ENCODE results near the gene SETD1A.

Gene SETD1A

GRCh38 chr16:30991052-30991451, 33.5 kb downstream of the SETD1A start:
- H3K4me3 ChIP-seq (replicated peaks; ENCODE audit: insufficient read depth, low read length) = no peak overlapping the region
- no peaks in the 10 kb centered on the region for H3K27me3 ChIP-seq (ENCODE audit: insufficient read depth, poor library complexity, severe bottlenecking)
- DNase-seq (ENCODE audit: low read depth in 1 of 2, low spot score in 1 of 2) = no peak
- TF ChIP-seq SPI1 (IDR thresholded peaks at IDR 0.05; ENCODE audit: borderline replicate concordance, low read depth) = no peak
- TF ChIP-seq POLR2AphosphoS5 (IDR thresholded peaks at IDR 0.05; ENCODE audit: low read depth) = no peak
- TF ChIP-seq CTCF (IDR thresholded peaks at IDR 0.05; ENCODE audit: insufficient read depth, low read length) = no peak
- H3K27ac ChIP-seq (replicated peaks) = no peak overlapping the region

- TF ChIP-seq CTCF (IDR thresholded peaks at IDR 0.05; ENCODE audit: insufficient read depth, low read length) (no peak), POLR2AphosphoS5 (IDR thresholded peaks at IDR 0.05; ENCODE audit: low read depth) (no peak), GABPA (IDR thresholded peaks at IDR 0.05; ENCODE audit: low read depth) (no peak), SPI1 (IDR thresholded peaks at IDR 0.05; ENCODE audit: borderline replicate concordance, low read depth) (no peak), REST (IDR thresholded peaks at IDR 0.05; ENCODE audit: insufficient replicate concordance, low read depth) (no peak)
- no peaks in the 10 kb centered on the region for H3K27me3 ChIP-seq (ENCODE audit: insufficient read depth, poor library complexity, severe bottlenecking)
- H3K27ac ChIP-seq (replicated peaks) = peak overlapping the region; percentile 78
- H3K4me3 ChIP-seq (replicated peaks; ENCODE audit: insufficient read depth, low read length) = no peak overlapping the region
- peak in 1 of 2 experiments; percentile 23 for DNase-seq (ENCODE audit: low read depth in 1 of 2, low spot score in 1 of 2)
Measured at GRCh38 chr16:30992276-30992780, 34.8 kb downstream of the SETD1A start.

- H3K27ac ChIP-seq (replicated peaks) = peak overlapping the region; percentile 78
- TF ChIP-seq CTCF (IDR thresholded peaks at IDR 0.05; ENCODE audit: insufficient read depth, low read length) (no peak), SPI1 (IDR thresholded peaks at IDR 0.05; ENCODE audit: borderline replicate concordance, low read depth) (peak; percentile 58; the same call in 1 of the 2 replicates)
- peak in 1 of 2 experiments; percentile 62 for DNase-seq (ENCODE audit: low read depth in 1 of 2, low spot score in 1 of 2)
Measured at GRCh38 chr16:30992931-30993816, 35.6 kb downstream of the SETD1A start.

DNA sequence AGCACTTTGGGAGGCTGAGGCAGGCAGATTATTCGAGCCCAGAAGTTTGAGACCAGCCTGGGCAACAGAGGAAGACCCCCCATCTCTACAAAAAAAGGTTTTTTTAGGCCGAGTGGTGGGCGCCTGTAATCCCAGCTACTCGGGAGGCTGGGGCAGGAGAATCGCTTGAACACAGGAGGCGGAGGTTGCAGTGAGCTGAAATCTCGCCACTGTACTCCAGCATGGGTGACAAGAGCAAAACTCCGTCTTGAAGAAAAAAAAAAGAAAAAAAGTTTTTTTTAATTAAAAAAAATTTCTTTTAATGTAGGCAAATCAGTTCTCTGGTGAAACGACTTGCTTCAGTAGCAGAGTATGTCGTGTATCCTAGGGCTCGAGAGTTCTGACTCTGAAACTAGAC, 38.4 kb downstream of the SETD1A start:
- H3K27ac ChIP-seq (replicated peaks) = no peak overlapping the region
- TF ChIP-seq GABPA (IDR thresholded peaks at IDR 0.05; ENCODE audit: low read depth) = no peak
- TF ChIP-seq CTCF (IDR thresholded peaks at IDR 0.05; ENCODE audit: insufficient read depth, low read length) = no peak
- no peak for TF ChIP-seq POLR2AphosphoS5 (IDR thresholded peaks at IDR 0.05; ENCODE audit: low read depth)
- no peak for TF ChIP-seq SPI1 (IDR thresholded peaks at IDR 0.05; ENCODE audit: borderline replicate concordance, low read depth)
- no peak for TF ChIP-seq REST (IDR thresholded peaks at IDR 0.05; ENCODE audit: insufficient replicate concordance, low read depth)
- no peak overlapping the region for H3K4me3 ChIP-seq (replicated peaks; ENCODE audit: insufficient read depth, low read length)
- DNase-seq (ENCODE audit: low read depth in 1 of 2, low spot score in 1 of 2) = no peak
- H3K27me3 ChIP-seq (ENCODE audit: insufficient read depth, poor library complexity, severe bottlenecking) = no peaks in the 10 kb centered on the region

More at GRCh38 chr16:30992931-30993816, 35.6 kb downstream of the SETD1A start:
- no peak overlapping the region for H3K4me3 ChIP-seq (replicated peaks; ENCODE audit: insufficient read depth, low read length)
- no peaks in the 10 kb centered on the region for H3K27me3 ChIP-seq (ENCODE audit: insufficient read depth, poor library complexity, severe bottlenecking)
